SKM-1 (cell line): ENCODE results near the gene AMELX.

Experiments used
- DNase-seq: peaks from one replicate; lab custom pipeline; 2025; ENCODE audit not compliant: unreplicated experiment; lab: John Stamatoyannopoulos, UW

Gene AMELX

GRCh38 chrX:11293113-11293512, at the start of gene AMELX:
Gene AMELX (plus strand): TSS chrX:11293413. CDS start chrX:11294789, 1,376 bp downstream.
- DNase-seq: no peak

- DNase-seq: no peak
Observed at GRCh38 chrX:11244636-11245035, 48.6 kb upstream of the AMELX start.

GRCh38 chrX:11254417-11255109, 38.6 kb upstream of the AMELX start:
- DNase-seq: no peak

DNA sequence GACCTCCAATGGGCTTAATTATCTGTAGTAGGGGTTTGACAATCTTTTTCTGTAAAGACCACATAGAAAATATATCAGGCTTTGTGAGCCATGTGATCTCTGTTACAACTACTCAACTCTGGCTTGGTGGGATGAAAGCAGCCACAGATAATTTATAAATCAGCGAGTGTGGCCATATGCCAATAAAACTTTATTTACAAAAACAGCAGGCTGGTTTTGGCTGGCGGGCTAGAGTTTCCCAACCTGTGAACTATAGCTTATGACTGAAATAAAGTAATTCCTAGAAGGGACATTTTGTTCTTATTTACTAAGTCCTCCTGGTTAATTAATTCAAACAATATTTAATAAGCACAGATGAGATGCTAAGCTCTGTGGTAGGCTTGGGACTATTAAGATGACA, 35.9 kb upstream of the AMELX start:
- DNase-seq: no peak

DNA sequence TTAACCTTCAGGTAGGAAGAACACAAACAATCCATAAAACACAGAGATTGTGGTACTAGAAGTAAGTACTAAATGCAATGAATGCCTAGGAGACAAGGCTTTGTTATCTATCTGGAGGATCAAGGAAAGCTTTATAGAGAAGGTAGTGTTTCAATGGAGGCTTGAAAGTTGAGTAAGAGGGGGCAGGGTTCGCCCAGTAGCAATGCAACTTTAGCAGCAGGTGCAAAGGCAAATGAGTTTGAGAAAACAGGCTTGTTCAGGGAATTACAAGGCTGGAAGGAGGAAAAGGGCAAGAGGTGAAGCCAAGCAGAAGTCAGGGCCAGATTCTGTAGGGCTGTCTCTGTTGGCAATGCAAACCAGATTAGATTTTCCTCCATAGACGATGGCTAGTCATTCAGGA, 35.5 kb upstream of the AMELX start:
- DNase-seq: no peak

DNA sequence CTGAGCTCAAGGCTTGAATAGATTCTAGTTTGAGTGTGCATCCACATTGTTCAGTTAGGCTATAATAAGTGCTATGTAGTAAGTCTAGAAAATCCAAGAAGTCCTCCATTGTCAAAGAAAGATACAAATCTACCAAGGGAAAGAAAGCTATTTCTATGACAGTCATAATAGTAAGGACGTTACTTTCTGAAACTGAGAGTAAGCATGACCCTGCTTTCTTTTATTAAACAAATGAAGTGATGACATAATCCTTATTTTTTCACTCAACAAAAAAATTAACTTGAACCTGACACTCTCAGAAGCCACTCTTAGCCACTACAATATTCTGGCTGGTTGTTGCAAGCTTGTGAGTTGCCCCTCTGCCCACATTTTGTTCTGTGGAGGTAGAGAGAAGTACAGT, 33.8 kb upstream of the AMELX start:
- DNase-seq: no peak

- no peak for DNase-seq
Observed at GRCh38 chrX:11261260-11261659, 32.0 kb upstream of the AMELX start.

DNA sequence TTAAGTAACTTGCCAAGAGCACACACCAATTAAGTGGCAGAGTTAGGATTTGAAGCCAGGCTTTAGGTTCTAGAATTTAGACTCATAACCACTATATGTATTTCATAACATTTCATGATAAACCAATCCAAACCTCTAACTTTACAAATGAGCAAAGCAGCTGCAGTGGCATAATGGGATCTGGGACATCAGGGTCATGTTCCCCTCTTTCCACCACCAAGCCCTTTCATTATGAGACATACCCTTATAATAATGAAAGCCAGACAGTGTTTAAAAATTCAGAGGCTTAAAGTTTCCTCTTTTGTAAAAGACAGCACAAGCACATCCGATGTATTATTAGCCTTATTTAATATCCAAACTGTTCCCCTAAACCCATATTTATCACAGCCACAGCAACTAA, 28.3 kb upstream of the AMELX start:
- DNase-seq: no peak

DNA sequence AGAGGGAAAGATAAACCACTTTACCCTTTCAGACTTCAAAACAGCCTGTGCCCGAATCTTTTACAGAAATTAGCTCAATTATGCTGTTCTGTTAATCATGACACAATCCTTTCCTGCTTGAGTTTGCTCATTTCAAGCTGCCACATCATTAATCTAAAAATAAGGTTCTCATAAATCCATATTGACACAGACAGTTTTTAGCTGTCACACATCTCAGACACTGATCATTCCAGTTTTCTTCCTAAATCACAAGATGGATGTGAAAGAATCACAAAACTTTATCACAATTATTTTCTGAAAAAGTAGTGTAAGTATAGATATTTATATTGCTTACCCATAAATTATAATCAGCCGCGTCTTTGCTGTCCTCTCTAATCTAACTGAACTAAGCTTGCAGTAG, 27.9 kb upstream of the AMELX start:
- DNase-seq: no peak

- no peak for DNase-seq
Observed at GRCh38 chrX:11266573-11267003, 26.6 kb upstream of the AMELX start.

- DNase-seq: no peak
Observed at GRCh38 chrX:11267425-11267824, 25.8 kb upstream of the AMELX start.

- DNase-seq: no peak
Observed at GRCh38 chrX:11269006-11269405, 24.2 kb upstream of the AMELX start.

DNA sequence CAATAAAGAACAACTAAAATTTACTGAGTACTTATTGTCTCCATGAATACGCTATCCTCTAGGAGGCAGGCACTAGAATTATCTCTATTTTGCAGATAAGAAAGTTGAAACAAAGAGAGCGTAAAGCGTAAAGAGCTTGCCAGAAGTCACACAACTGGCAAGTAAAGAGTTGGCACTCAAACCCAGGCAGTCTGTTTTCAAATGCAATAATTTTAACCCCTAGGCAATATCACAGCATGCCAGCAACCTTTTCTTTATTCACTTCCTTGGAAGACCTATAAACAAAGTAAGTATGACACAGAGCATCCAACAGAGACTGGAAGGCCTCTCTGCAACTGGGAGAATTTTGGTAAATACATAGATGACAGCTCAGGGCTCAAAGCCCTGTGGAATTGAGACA, 23.2 kb upstream of the AMELX start:
- no peak for DNase-seq

DNA sequence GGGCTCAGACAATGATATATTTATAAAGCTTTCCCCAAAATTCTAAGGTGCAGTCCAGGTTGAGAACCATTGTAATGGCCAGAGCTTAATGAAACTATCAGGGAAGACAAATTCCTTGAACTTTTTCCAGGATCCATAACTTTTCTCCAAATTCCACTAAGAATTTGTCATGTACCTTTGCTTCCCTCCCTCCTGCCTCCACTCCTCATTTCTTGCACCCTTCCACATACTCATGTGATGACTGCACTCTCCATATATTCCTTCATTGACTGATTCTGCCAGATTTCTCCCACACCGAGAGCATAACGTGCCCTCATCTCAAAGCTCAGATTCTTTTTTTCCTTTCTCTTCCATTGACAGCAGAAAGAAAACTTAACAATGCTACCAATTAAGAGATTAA, 20.9 kb upstream of the AMELX start:
- no peak for DNase-seq

DNA sequence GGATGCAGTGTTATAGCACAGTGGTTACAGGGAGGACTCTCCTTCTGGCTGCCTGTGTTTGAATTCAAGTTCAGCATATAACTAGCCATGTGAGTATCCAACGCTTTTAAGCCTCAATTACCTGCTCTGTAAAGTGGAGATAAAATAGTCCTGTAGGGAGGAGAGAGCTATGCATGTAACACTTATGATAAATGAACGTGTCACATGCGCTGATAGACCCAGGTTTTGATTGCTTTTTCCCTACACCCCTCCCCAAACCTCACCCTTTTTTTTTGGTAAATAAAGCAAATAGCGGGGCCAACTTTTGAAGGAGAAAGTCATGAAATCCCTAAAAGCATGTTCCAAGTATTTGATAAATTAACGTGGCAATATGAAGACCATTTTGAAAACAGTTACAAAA, 20.4 kb upstream of the AMELX start:
- DNase-seq: no peak

- no peak for DNase-seq
Observed at GRCh38 chrX:11273544-11273943, 19.7 kb upstream of the AMELX start.

- DNase-seq: no peak
Observed at GRCh38 chrX:11282043-11282442, 11.2 kb upstream of the AMELX start.

GRCh38 chrX:11285651-11286050, 7.6 kb upstream of the AMELX start:
- no peak for DNase-seq

DNA sequence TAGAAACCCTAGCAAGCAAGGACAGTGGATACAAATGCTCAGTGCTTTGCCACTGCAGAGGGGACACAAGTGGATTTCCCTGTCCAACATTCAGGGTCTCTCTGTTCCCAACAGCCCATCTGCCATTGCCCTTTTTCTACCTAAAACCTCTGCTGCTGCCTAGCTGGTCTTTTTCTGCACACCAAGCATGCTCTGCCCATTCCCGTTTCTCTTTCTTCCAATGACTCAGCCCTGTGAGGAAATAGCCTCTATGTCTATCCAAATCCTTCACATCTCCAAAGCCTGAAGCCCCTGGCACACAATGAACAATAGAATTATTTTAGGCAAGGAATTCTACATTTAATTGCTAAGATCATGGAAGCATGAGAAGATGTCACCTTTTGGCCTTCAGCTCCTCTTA, 5.7 kb upstream of the AMELX start:
- no peak for DNase-seq

GRCh38 chrX:11290416-11291102, 2.7 kb upstream of the AMELX start:
- no peak for DNase-seq

DNA sequence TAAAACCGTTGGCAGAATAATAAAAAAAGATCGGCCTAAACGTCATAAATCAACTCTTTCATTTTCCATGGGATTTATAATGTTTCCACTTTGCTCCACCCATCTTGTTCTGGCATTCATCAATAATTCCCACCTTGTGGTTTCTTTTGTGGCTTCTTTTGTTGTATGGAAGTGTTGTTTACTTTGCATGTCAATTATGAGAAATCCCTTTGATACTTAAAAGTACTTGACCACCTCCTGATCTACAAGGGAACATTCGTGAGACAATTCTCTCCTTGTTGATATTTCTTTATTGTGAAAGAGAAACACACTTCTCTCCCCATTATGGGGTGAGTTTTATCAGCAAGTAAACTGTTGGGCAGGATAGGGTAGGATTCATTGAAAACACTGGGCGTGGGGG, 2.8 kb downstream of the AMELX start:
- DNase-seq: no peak

- no peak for DNase-seq
Observed at GRCh38 chrX:11298600-11298999, 5.4 kb downstream of the AMELX start.

DNA sequence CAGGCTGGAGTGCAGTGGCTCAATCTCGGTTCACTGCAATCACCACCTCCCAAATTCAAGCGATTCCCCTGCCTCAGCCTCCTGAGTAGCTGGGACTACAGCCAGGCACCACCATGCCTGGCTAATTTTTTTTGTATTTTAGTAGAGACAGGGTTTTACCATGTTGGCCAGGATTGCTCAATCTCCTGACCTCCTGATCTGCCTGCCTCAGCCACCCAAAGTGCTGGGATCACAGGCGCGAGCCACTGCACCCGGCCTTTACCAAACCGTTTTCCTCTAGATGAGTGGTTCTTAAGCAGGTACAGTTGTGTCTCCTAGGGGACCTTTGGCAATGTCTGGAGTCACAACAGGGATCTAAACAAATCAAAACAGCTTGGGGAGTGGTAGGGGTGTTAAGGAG, 11.6 kb downstream of the AMELX start:
- DNase-seq: no peak
